Sigmoid colon (tissue), 7 donors: Measurements from ENCODE around the gene VSTM2L. TPM values are rescaled to one million over a fixed set of nuclear protein-coding genes. Genes with fewer than 3 reads are reported as not detected.
"Not testable (repeated sequence)": the region's sequence is repeated elsewhere in the genome, so short reads cannot be mapped to it uniquely, and the experiment has no call there.

Experiments
- DNase-seq: peaks from one replicate; pipeline ENCODE4 v3.0.0-alpha.2; 2019
- H3K27ac ChIP-seq, 4 donors: fragments of 200-600 bp; sonication (generic); one replicate each; pipeline ENCODE4 v1.5.1; 2016 to 2019; ENCODE audit warnings: mild to moderate bottlenecking in 1 of 4
- H3K27me3 ChIP-seq, 3 donors: fragments of 200-600 bp; sonication (generic); one replicate each; pipeline ENCODE4 v1.5.1; 2019; ENCODE audit warnings: mild to moderate bottlenecking in 1 of 3
- H3K36me3 ChIP-seq, 4 donors: fragments of 200-600 bp; sonication (generic); one replicate each; pipeline ENCODE4 v1.5.1; 2016 to 2019
- H3K4me1 ChIP-seq, 4 donors: fragments of 200-600 bp; sonication (generic); one replicate each; pipeline ENCODE4 v1.5.1; 2017 to 2019
- H3K4me3 ChIP-seq, 4 donors: fragments of 200-600 bp; sonication (generic); one replicate each; pipeline ENCODE4 v1.5.1; 2017 to 2019; ENCODE audit warnings: mild to moderate bottlenecking in 2 of 4, moderate library complexity in 1 of 4
- H3K9me3 ChIP-seq, 4 donors: fragments of 200-600 bp in 3 of 4; sonication (generic) in 3 of 4; one replicate each; pipeline versions ENCODE4 v1.5.1 to v1.6.1; 2013 to 2019
- CTCF ChIP-seq, 4 experiments: fragments of 450-650 bp in 3 of 4; fragments of 200-600 bp in 1 of 4; IDR thresholded peaks; one replicate each; pipeline ENCODE4 v1.5.1; 2016 to 2019; ENCODE audit warnings: antibody characterized with exemption in 4 of 4, mild to moderate bottlenecking in 3 of 4, moderate library complexity in 2 of 4
- EP300 ChIP-seq, 4 donors: sonication (generic); formaldehyde crosslinking; IDR thresholded peaks; one replicate each; pipeline ENCODE4 v1.6.1; 2017; ENCODE audit warnings: antibody characterized with exemption in 4 of 4
- POLR2A ChIP-seq, 2 donors: fragments of 450-650 bp; IDR thresholded peaks; one replicate each; pipeline ENCODE4 v1.6.1; 2016; ENCODE audit warnings: antibody characterized with exemption in 2 of 2, mild to moderate bottlenecking in 2 of 2, moderate library complexity in 2 of 2
- POLR2AphosphoS5 ChIP-seq, 4 donors: sonication (generic); formaldehyde crosslinking; IDR thresholded peaks; one replicate each; pipeline ENCODE4 v1.6.1; 2017; ENCODE audit warnings: antibody characterized with exemption in 4 of 4
- WGBS, 2 donors: extraction: QIAGEN DNeasy Blood & Tissue Kit; methylation state at CpG; one replicate each; pipeline ENCODE4 v1.1.7; 2013; 5-methylcytosine and 5-hydroxymethylcytosine counted together
- intact Hi-C: fragments of 100-400 bp; cut with DNase I; formaldehyde crosslinking; loops from one replicate; pipeline ENCODE4 v1.15.1; 2023
- polyA plus RNA-seq, 3 donors: library from polyadenylated mRNA; stranded (reverse); fragments of 200-250 nt; gene quantifications; one replicate each; pipeline ENCODE4 v1.2.3, GENCODE V29; 2013
- total RNA-seq, 4 donors: library from RNA; depleted of rRNA; stranded (reverse); fragments of >200 nt; gene quantifications; one replicate each; pipeline ENCODE4 v1.1.0, GENCODE V29; 2016
- donor health status: healthy with polysubstance abuse.
- donor health status: Bipolar disorder and iron deficiency.
- donor health status: healthy.

Gene VSTM2L
- total RNA-seq, result 1 to 10 TPM; 2.1 to 3.4 (median 2.9) TPM
- polyA plus RNA-seq, result 1 to 10 TPM in 1 of 3 donors, not detected in 2; 1.5 TPM

GRCh38 chr20:37902504-37903313 lies at the start of gene VSTM2L:
Gene VSTM2L, plus strand, starts transcription at chr20:37903127. Its CDS starts 224 bp downstream, at chr20:37903351.
- DNase-seq, result peak; percentile 78
- peak within 1 kb of the TSS in 2 of 4 donors; percentile 20 to 32 for H3K27ac ChIP-seq
- no peaks in the 10 kb centered on the region for H3K36me3 ChIP-seq
- TF ChIP-seq CTCF (IDR thresholded peaks at IDR 0.05) (no peak), POLR2AphosphoS5 (IDR thresholded peaks at IDR 0.05) (no peak), POLR2A (IDR thresholded peaks at IDR 0.05) (no peak), EP300 (IDR thresholded peaks at IDR 0.05) (no peak)
- H3K4me3 ChIP-seq, result peak within 1 kb of the TSS; percentile 29 to 52 (median 46)
- H3K9me3 ChIP-seq, result no peaks in the 10 kb centered on the region
- H3K27me3 ChIP-seq, result peaks cover 9 to 49% (median 13%) of the 10 kb centered on the region in 3 donors
- H3K4me1 ChIP-seq, result peaks cover 0 to 41% (median 32%) of the 10 kb centered on the region in 4 donors
- intact Hi-C loops, result loop anchor here (5.0 kb wide), 1 partner anchor 90 kb away; no protein-coding TSS in a partner anchor
- 7 to 12% methylated on average over 70 to 71 of the region's 71 CpGs for WGBS, 2 donors

GRCh38 chr20:37853823-37854375 lies 49.0 kb upstream of the VSTM2L start:
- DNase-seq, result no peak
- TF ChIP-seq POLR2A (IDR thresholded peaks at IDR 0.05) (no peak), CTCF (IDR thresholded peaks at IDR 0.05) (no peak), EP300 (IDR thresholded peaks at IDR 0.05) (no peak), POLR2AphosphoS5 (IDR thresholded peaks at IDR 0.05) (no peak)
- H3K27me3 ChIP-seq, result no peaks in the 10 kb centered on the region
- no peaks in the 10 kb centered on the region for H3K9me3 ChIP-seq
- H3K36me3 ChIP-seq, result peaks cover 0 to 31% (median 6%) of the 10 kb centered on the region in 4 donors
- intact Hi-C loops, result no loop called here
- no peak overlapping the region for H3K27ac ChIP-seq
- no peaks in the 10 kb centered on the region for H3K4me1 ChIP-seq
- 90 to 96% methylated on average over 2 of the region's 2 CpGs for WGBS, 2 donors
- H3K4me3 ChIP-seq, result no peak overlapping the region

- H3K27ac ChIP-seq, H3K4me3 ChIP-seq, H3K27me3 ChIP-seq, H3K4me1 ChIP-seq, intact Hi-C loops, H3K9me3 ChIP-seq, DNase-seq: not testable (repeated sequence)
- 96 to 98% methylated on average over 5 of the region's 5 CpGs for WGBS, 2 donors
- H3K36me3 ChIP-seq, result peaks cover 0 to 36% (median 12%) of the 10 kb centered on the region in 4 donors
Observed at GRCh38 chr20:37856034-37856433, 46.9 kb upstream of the VSTM2L start.

- H3K9me3 ChIP-seq, result no peaks in the 10 kb centered on the region
- no peak for DNase-seq
- no peak overlapping the region for H3K27ac ChIP-seq
- TF ChIP-seq POLR2AphosphoS5 (IDR thresholded peaks at IDR 0.05) (no peak), EP300 (IDR thresholded peaks at IDR 0.05) (no peak), CTCF (IDR thresholded peaks at IDR 0.05) (no peak), POLR2A (IDR thresholded peaks at IDR 0.05) (no peak)
- H3K4me3 ChIP-seq, result no peak overlapping the region
- intact Hi-C loops, result no loop called here
- H3K27me3 ChIP-seq, result no peaks in the 10 kb centered on the region
- WGBS, 2 donors, result 84 to 94% methylated on average over 10 of the region's 10 CpGs
- peaks cover 0 to under 1% (median 0%) of the 10 kb centered on the region in 4 donors for H3K4me1 ChIP-seq
- H3K36me3 ChIP-seq, result peaks cover 0 to 44% (median 10%) of the 10 kb centered on the region in 4 donors
Observed at GRCh38 chr20:37856932-37857660, 45.8 kb upstream of the VSTM2L start.
